Sigmoid colon (tissue), 4 donors: ENCODE measurements around the gene KLHL26.

Experiments
- CTCF ChIP-seq, 4 experiments: fragments of 450-650 bp in 3 of 4; fragments of 200-600 bp in 1 of 4; IDR thresholded peaks; one replicate each; pipeline ENCODE4 v1.5.1; 2016 to 2019; ENCODE audit warnings: antibody characterized with exemption in 4 of 4, mild to moderate bottlenecking in 3 of 4, moderate library complexity in 2 of 4
- EP300 ChIP-seq, 4 donors: sonication (generic); formaldehyde crosslinking; IDR thresholded peaks; one replicate each; pipeline ENCODE4 v1.6.1; 2017; ENCODE audit warnings: antibody characterized with exemption in 4 of 4
- POLR2A ChIP-seq, 2 donors: fragments of 450-650 bp; IDR thresholded peaks; one replicate each; pipeline ENCODE4 v1.6.1; 2016; ENCODE audit warnings: antibody characterized with exemption in 2 of 2, mild to moderate bottlenecking in 2 of 2, moderate library complexity in 2 of 2

GRCh38 chr19:18593367-18594095 is 43.3 kb upstream of the KLHL26 start:
- TF ChIP-seq CTCF (IDR thresholded peaks at IDR 0.05) (no peak), POLR2A (IDR thresholded peaks at IDR 0.05) (no peak), EP300 (IDR thresholded peaks at IDR 0.05) (no peak)
